ENCODE data around the gene CCDC127.
"Not testable (repeated sequence)": the region's sequence is repeated elsewhere in the genome, so short reads cannot be mapped to it uniquely, and the experiment has no call there.

CCDC127 gene

GRCh38 chr5:217494-218456 lies at the start of gene CCDC127, which contains the start of gene SDHA:
Gene CCDC127, minus strand, starts transcription at chr5:218153. Its CDS starts 1,304 bp downstream, at chr5:216849.
Gene SDHA, plus strand, starts transcription at chr5:218320. Its CDS starts 36 bp downstream, at chr5:218356.
- DNase-seq = peak; percentile 88

GRCh38 chr5:267716-268115 lies 49.8 kb upstream of the CCDC127 start:
- no peak for DNase-seq

- DNase-seq = not testable (repeated sequence)
Measured at GRCh38 chr5:266311-267026, 48.5 kb upstream of the CCDC127 start.

- DNase-seq = no peak
Measured at GRCh38 chr5:264338-264737, 46.4 kb upstream of the CCDC127 start.

DNA sequence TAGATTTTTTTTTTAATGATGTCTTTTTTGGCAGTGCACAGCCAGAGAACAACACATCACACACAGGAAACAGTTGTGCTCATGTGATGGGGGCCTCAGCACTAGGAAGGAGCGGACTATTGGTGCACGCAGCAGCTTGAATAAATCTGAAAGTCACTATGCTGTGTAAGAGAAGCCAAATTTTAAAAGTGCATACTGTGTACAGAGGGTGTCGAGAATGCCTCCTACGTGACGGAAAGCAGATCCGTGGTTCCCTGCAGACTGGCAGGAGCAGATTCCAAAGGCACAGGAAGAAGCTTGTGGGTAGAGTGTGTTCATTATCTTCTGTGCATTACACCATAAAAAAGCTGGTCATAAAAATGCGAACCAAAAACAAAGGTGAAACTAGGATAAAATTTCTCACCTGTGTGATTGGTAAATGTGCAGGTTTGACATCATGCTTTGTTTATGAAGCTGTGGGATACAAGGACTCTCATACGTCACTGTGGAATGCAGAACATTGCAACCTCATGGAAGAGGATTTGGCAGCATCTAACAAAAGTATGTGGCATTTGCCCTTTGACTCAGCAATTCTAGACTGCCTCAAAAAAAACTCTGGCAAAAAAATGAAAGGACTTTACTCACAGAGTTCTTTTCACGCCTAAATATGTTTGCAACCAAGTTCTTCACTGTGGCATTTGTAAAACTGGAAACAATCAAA lies 45.5 kb upstream of the CCDC127 start:
- DNase-seq = not testable (repeated sequence)

- no peak for DNase-seq
Measured at GRCh38 chr5:257148-257547, 39.2 kb upstream of the CCDC127 start.

GRCh38 chr5:256347-256746 lies 38.4 kb upstream of the CCDC127 start:
- not testable (repeated sequence) for DNase-seq

DNA sequence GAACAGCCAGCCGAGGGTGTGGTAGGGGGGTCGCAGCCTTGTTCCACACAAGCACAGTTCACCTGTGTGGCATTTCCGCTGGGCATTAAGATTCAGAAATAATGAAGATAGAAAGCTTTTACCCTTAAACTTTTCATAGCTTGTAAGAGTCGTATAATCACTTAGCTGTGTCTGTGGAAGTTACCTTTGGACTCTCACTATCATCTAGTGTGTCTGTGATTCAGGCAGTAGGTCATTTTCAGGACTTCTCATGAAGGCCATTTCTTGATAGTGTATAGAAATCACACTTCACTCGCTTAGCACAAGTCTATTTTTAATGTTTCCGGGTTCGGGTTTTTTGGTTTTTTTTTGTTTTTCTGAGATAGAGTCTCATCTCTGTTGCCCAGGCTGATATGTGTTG lies 37.2 kb upstream of the CCDC127 start:
- DNase-seq = not testable (repeated sequence)

DNA sequence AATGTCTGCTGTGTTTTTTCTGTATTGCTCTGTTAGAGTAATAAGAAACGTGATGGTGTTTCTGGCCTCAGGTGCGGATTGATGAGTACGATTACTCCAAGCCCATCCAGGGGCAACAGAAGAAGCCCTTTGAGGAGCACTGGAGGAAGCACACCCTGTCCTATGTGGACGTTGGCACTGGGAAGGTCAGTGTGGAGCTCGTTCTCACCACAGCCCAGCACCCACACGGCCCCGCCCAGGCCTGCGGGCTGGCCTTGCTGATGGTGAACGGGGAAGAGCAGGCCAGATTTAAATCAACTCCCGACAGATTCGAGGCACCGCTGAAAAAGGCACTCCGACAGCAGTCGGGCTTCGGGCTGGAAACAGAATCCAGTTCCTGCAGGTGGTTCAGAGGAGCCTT lies 36.4 kb upstream of the CCDC127 start:
- DNase-seq = not testable (repeated sequence)

GRCh38 chr5:252546-252945 lies 34.6 kb upstream of the CCDC127 start:
- DNase-seq = no peak

DNA sequence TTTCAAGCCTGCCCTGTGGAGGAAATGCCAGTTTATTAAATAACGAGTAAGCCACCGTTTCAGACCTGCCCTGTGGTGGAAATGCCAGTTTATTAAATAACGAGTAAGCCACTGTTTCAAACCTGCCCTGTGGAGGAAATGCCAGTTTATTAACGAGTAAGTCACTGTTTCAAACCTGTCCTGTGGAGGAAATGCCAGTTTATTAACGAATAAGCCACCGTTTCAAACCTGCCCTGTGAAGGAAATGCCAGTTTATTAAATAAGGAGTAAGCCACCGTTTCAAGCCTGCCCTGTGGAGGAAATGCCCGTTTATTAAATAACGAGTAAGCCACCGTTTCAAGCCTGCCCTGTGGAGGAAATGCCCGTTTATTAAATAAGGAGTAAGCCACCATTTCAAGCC lies 34.0 kb upstream of the CCDC127 start:
- DNase-seq = not testable (repeated sequence)

- DNase-seq = not testable (repeated sequence)
Measured at GRCh38 chr5:251538-251937, 33.6 kb upstream of the CCDC127 start.

- DNase-seq = not testable (repeated sequence)
Measured at GRCh38 chr5:251016-251415, 33.1 kb upstream of the CCDC127 start.

DNA sequence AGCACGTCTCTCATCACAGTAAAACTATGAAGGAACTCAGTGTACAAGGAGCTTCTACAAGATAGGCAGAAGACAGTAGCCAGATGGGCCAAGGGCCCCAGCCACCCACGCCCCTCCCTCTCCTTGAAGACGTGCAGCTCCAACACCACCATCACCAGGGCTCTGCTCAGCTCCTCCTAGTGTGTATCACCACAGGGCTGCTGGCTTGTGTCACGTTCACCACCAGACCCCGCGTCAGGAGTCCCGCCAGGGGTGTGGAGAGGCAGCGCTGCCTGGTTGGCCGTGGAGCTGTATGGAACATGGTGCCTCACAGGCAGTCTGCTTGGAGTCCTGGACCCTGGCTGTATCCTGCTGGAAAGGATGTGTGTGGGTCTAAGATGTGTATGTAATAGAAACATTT lies 32.4 kb upstream of the CCDC127 start:
- not testable (repeated sequence) for DNase-seq

GRCh38 chr5:245717-246116 lies 27.8 kb upstream of the CCDC127 start:
- DNase-seq = not testable (repeated sequence)

GRCh38 chr5:243683-244367 lies 25.9 kb upstream of the CCDC127 start:
- not testable (repeated sequence) for DNase-seq

GRCh38 chr5:241045-241669 lies 23.2 kb upstream of the CCDC127 start:
- DNase-seq = not testable (repeated sequence)

DNA sequence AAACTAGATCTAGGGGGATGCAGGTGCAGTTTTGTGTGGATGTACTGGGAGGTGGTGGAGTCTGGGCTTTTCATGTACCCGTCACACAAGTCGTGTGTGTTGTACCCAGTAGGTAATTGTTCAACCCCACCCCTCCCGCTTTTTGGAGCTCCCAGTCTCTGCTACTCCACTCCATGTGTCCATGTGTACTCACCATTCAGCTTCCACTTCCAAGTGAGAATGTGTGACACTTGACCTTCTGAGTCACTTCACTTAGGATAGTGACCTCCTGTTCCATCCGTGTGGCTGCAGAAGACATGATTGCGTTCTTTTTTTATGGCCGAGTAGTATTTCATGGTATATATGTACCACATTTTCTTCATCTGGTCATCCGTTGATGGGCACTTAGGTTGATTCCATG lies 22.6 kb upstream of the CCDC127 start:
- DNase-seq = not testable (repeated sequence)

DNA sequence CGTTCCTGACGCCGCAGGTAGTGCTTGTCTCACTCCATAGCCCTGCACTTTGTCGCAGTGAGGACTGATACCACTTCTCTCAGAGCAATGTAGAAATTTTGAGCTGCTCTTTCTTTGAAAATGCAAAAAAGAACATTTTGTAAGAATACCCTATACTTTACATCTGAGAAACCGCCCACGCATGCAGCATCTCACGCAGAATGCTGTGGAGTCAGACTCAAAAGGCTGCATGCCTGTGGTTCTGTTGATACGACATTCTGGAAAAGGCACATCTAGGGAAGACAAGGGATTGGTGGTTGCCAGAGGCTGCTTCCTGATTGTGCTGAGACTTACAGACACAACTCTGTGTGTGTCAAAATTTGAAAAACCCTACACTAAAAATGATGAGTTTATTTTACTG lies 20.0 kb upstream of the CCDC127 start:
- not testable (repeated sequence) for DNase-seq

DNA sequence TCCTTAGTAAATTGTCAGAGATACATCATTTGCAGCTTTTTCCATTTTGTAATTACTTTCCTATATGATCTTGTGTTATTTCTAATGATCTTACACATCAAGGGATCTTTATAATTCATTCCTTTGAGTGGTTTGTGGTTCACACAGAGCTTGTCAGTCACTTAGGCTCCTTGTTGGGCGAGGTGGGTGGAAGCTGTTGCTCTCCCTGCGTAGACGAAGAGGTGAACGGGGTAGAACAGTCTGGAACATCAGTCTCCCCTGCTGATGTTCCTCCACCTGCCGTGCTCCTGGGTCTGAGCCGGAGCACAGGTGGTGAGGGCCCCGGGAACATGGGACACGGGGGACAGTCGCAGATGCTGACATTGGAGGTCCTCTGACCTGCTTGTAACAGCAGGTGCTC lies 17.6 kb upstream of the CCDC127 start:
- DNase-seq = not testable (repeated sequence)

DNA sequence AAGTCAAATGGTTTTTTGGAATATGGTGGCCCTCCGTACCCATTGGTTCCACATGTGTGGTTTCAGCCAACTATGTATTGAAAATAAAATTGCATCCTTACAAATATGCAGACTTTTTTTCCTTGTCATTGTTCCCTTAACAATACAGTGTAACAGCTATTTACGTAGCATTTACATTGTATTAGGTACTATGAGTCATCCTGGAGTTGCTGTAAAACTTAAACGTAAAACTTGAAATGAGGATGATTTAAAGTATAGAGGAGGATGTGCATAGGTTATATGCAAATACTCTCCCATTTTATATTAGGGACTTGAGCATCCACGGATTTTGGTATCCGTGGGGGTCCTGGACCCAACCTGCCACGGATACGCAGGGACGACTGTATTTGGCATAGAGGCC lies 16.5 kb upstream of the CCDC127 start:
- no peak for DNase-seq

GRCh38 chr5:233426-233825 lies 15.5 kb upstream of the CCDC127 start:
- not testable (repeated sequence) for DNase-seq
